GM12878 (cell line): Measurements from ENCODE around the gene DAGLA.

ENCODE experiments used
- BCL11A ChIP-seq: IDR thresholded peaks from 2 replicates; pipeline ENCODE4 v1.6.1; 2011; ENCODE audit warnings: low read depth, low read length
- CREM ChIP-seq: IDR thresholded peaks from 2 replicates; pipeline ENCODE4 v1.6.1; 2014; ENCODE audit warnings: antibody characterized with exemption, low read depth
- CTCF ChIP-seq, 3 experiments: IDR thresholded peaks in 2 of 3; conservative IDR thresholded peaks in 1 of 3; 2 replicates each; pipeline ENCODE4 v1.5.1; 2011; ENCODE audit warnings: low read depth in 3 of 3, low read length in 3 of 3, mild to moderate bottlenecking in 3 of 3, control low read depth in 2 of 3, moderate library complexity in 2 of 3, inconsistent platforms in 1 of 3, mixed read lengths in 1 of 3; ENCODE audit not compliant: control insufficient read depth in 2 of 3, insufficient read depth in 1 of 3; ENCODE audit errors: extremely low read depth in 1 of 3
- CUX1 ChIP-seq: IDR thresholded peaks from 2 replicates; pipeline ENCODE4 v1.6.1; 2012; ENCODE audit warnings: improper control_type of control experiment, low read depth, low read length; ENCODE audit not compliant: insufficient replicate concordance
- GATAD2B ChIP-seq: fragments of 450-650 bp; conservative IDR thresholded peaks from 2 replicates; pipeline ENCODE4 v1.6.1; 2017; ENCODE audit warnings: low read depth, mild to moderate bottlenecking, moderate library complexity
- NFYA ChIP-seq: IDR thresholded peaks from 2 replicates; pipeline ENCODE4 v1.6.1; 2011; ENCODE audit warnings: low read depth, mild to moderate bottlenecking, low read length, improper control_type of control experiment, borderline replicate concordance
- POLR2A ChIP-seq: IDR thresholded peaks from 2 replicates; pipeline ENCODE4 v1.6.1; 2011; ENCODE audit warnings: low read depth, mild to moderate bottlenecking, low read length
- STAT3 ChIP-seq: IDR thresholded peaks from 2 replicates; pipeline ENCODE4 v1.6.1; 2011; ENCODE audit warnings: low read depth, low read length, improper control_type of control experiment
- TCF12 ChIP-seq: IDR thresholded peaks from 2 replicates; pipeline ENCODE4 v1.6.1; 2011; ENCODE audit warnings: low read depth, mild to moderate bottlenecking, low read length
- YY1 ChIP-seq: IDR thresholded peaks from 2 replicates; pipeline ENCODE4 v1.6.1; 2011; ENCODE audit warnings: low read depth, mild to moderate bottlenecking, low read length
- ZZZ3 ChIP-seq: IDR thresholded peaks from 2 replicates; pipeline ENCODE4 v1.6.1; 2011; ENCODE audit warnings: low read depth; ENCODE audit not compliant: control insufficient read depth, insufficient read length

- TF ChIP-seq POLR2A (no peak), YY1 (no peak), CUX1 (no peak), STAT3 (no peak), NFYA (no peak), CTCF (IDR thresholded peaks at IDR 0.05 in 2 of 3, conservative IDR thresholded peaks at IDR 0.05 in 1 of 3; ENCODE audit: control insufficient read depth in 2 of 3, extremely low read depth in 1 of 3, insufficient read depth in 1 of 3, low read depth in 3 of 3, low read length in 3 of 3) (no peak), ZZZ3 (no peak), GATAD2B (no peak), BCL11A (no peak), TCF12 (no peak), CREM (no peak)
These were observed 64.5 kb downstream of the DAGLA start for GRCh38 chr11:61744609-61745156.
